ENCODE measurements around the gene CSMD2.
"Not testable (repeated sequence)": the region's sequence is repeated elsewhere in the genome, so short reads cannot be mapped to it uniquely, and the experiment has no call there.

Gene CSMD2

GRCh38 chr1:33515607-33516006, 649.4 kb downstream of the CSMD2 start:
- no peak overlapping the region for H3K4me3 ChIP-seq (ENCODE audit: low read depth, low read length)
- TF ChIP-seq CTCF (IDR thresholded peaks at IDR 0.05; ENCODE audit: low read depth, low read length, missing control alignments) = no peak
- DNase-seq (ENCODE audit: low read depth) = no peak

GRCh38 chr1:33515112-33515511, 649.9 kb downstream of the CSMD2 start:
- H3K4me3 ChIP-seq (ENCODE audit: low read depth, low read length) = no peak overlapping the region
- no peak for TF ChIP-seq CTCF (IDR thresholded peaks at IDR 0.05; ENCODE audit: low read depth, low read length, missing control alignments)

GRCh38 chr1:33512226-33513011, 652.6 kb downstream of the CSMD2 start:
- H3K4me3 ChIP-seq (ENCODE audit: low read depth, low read length) = no peak overlapping the region
- no peak for DNase-seq (ENCODE audit: low read depth)
- TF ChIP-seq CTCF (IDR thresholded peaks at IDR 0.05; ENCODE audit: low read depth, low read length, missing control alignments) = no peak

More at GRCh38 chr1:33515112-33515511, 649.9 kb downstream of the CSMD2 start:
- no peak for DNase-seq (ENCODE audit: low read depth)

- DNase-seq (ENCODE audit: low read depth); H3K4me3 ChIP-seq (ENCODE audit: low read depth, low read length): not testable (repeated sequence)
These were observed 655.8 kb downstream of the CSMD2 start for GRCh38 chr1:33509276-33509675.

GRCh38 chr1:33508151-33508550, 656.9 kb downstream of the CSMD2 start:
- no peak for DNase-seq (ENCODE audit: low read depth)
- H3K4me3 ChIP-seq (ENCODE audit: low read depth, low read length) = no peak overlapping the region
- TF ChIP-seq CTCF (IDR thresholded peaks at IDR 0.05; ENCODE audit: low read depth, low read length, missing control alignments) = no peak

GRCh38 chr1:33507661-33508060, 657.4 kb downstream of the CSMD2 start:
- no peak overlapping the region for H3K4me3 ChIP-seq (ENCODE audit: low read depth, low read length)
- TF ChIP-seq CTCF (IDR thresholded peaks at IDR 0.05; ENCODE audit: low read depth, low read length, missing control alignments) = no peak
- no peak for DNase-seq (ENCODE audit: low read depth)

- TF ChIP-seq CTCF (IDR thresholded peaks at IDR 0.05; ENCODE audit: low read depth, low read length, missing control alignments) = no peak
- no peak overlapping the region for H3K4me3 ChIP-seq (ENCODE audit: low read depth, low read length)
- no peak for DNase-seq (ENCODE audit: low read depth)
These were observed 661.5 kb downstream of the CSMD2 start for GRCh38 chr1:33503506-33503905.
